Measurements from ENCODE around the gene IL17C.
"Not testable (repeated sequence)": the region's sequence is repeated elsewhere in the genome, so short reads cannot be mapped to it uniquely, and the experiment has no call there.

Gene IL17C

GRCh38 chr16:88658714-88659113 lies 20.3 kb downstream of the IL17C start:
- Histone ChIP-seq H3K36me3 (ENCODE audit: control insufficient read depth in 2 of 2, insufficient read depth in 2 of 2, low read length in 2 of 2) (peaks cover 17 to 18% of the 10 kb centered on the region in 2 donors), H3K9ac (ENCODE audit: low read depth in 1 of 2, low read length in 2 of 2) (no peak overlapping the region), H3K9me3 (ENCODE audit: control insufficient read depth in 2 of 2, low read length in 2 of 2) (no peaks in the 10 kb centered on the region), H3K27me3 (ENCODE audit: control insufficient read depth in 2 of 2, insufficient read depth in 2 of 2, low read length in 2 of 2) (no peaks in the 10 kb centered on the region), H3K4me3 (ENCODE audit: low read length in 2 of 2) (no peak overlapping the region), H3K4me1 (ENCODE audit: control insufficient read depth in 2 of 2, insufficient read depth in 2 of 2, low read length in 2 of 2) (peaks cover 4 to 8% of the 10 kb centered on the region in 2 donors), H3K27ac (ENCODE audit: low read depth in 2 of 2, low read length in 2 of 2) (no peak overlapping the region)

- H3K36me3 ChIP-seq (ENCODE audit: control insufficient read depth in 2 of 2, insufficient read depth in 2 of 2, low read length in 2 of 2): peaks cover 16 to 18% of the 10 kb centered on the region in 2 donors
Measured at GRCh38 chr16:88659160-88659559, 20.8 kb downstream of the IL17C start.

GRCh38 chr16:88661468-88661867 lies 23.1 kb downstream of the IL17C start:
- no peak overlapping the region for H3K27ac ChIP-seq (ENCODE audit: low read depth in 2 of 2, low read length in 2 of 2)
- H3K9me3 ChIP-seq (ENCODE audit: control insufficient read depth in 2 of 2, low read length in 2 of 2): no peaks in the 10 kb centered on the region
- no peak overlapping the region for H3K4me3 ChIP-seq (ENCODE audit: low read length in 2 of 2)
- peaks cover 4 to 8% of the 10 kb centered on the region in 2 donors for H3K4me1 ChIP-seq (ENCODE audit: control insufficient read depth in 2 of 2, insufficient read depth in 2 of 2, low read length in 2 of 2)
- H3K36me3 ChIP-seq (ENCODE audit: control insufficient read depth in 2 of 2, insufficient read depth in 2 of 2, low read length in 2 of 2): peaks cover 0 to 10% of the 10 kb centered on the region in 2 donors
- no peaks in the 10 kb centered on the region for H3K27me3 ChIP-seq (ENCODE audit: control insufficient read depth in 2 of 2, insufficient read depth in 2 of 2, low read length in 2 of 2)
- no peak overlapping the region for H3K9ac ChIP-seq (ENCODE audit: low read depth in 1 of 2, low read length in 2 of 2)

More at GRCh38 chr16:88659160-88659559, 20.8 kb downstream of the IL17C start:
- H3K4me1 ChIP-seq (ENCODE audit: control insufficient read depth in 2 of 2, insufficient read depth in 2 of 2, low read length in 2 of 2): peaks cover 4 to 8% of the 10 kb centered on the region in 2 donors
- H3K4me3 ChIP-seq (ENCODE audit: low read length in 2 of 2): no peak overlapping the region
- H3K27me3 ChIP-seq (ENCODE audit: control insufficient read depth in 2 of 2, insufficient read depth in 2 of 2, low read length in 2 of 2): no peaks in the 10 kb centered on the region
- H3K9ac ChIP-seq (ENCODE audit: low read depth in 1 of 2, low read length in 2 of 2): no peak overlapping the region
- H3K9me3 ChIP-seq (ENCODE audit: control insufficient read depth in 2 of 2, low read length in 2 of 2): no peaks in the 10 kb centered on the region
- no peak overlapping the region for H3K27ac ChIP-seq (ENCODE audit: low read depth in 2 of 2, low read length in 2 of 2)

- peaks cover 0 to 7% of the 10 kb centered on the region in 2 donors for H3K36me3 ChIP-seq (ENCODE audit: control insufficient read depth in 2 of 2, insufficient read depth in 2 of 2, low read length in 2 of 2)
- H3K27me3 ChIP-seq (ENCODE audit: control insufficient read depth in 2 of 2, insufficient read depth in 2 of 2, low read length in 2 of 2): no peaks in the 10 kb centered on the region
- peak overlapping the region; percentile 74 to 99 for H3K9ac ChIP-seq (ENCODE audit: low read depth in 1 of 2, low read length in 2 of 2)
- H3K4me3 ChIP-seq (ENCODE audit: low read length in 2 of 2): peak overlapping the region; percentile 82 to 99
- no peaks in the 10 kb centered on the region for H3K9me3 ChIP-seq (ENCODE audit: control insufficient read depth in 2 of 2, low read length in 2 of 2)
- peak overlapping the region; percentile 86 for H3K27ac ChIP-seq (ENCODE audit: low read depth in 2 of 2, low read length in 2 of 2)
- peaks cover 4 to 8% of the 10 kb centered on the region in 2 donors for H3K4me1 ChIP-seq (ENCODE audit: control insufficient read depth in 2 of 2, insufficient read depth in 2 of 2, low read length in 2 of 2)
Measured at GRCh38 chr16:88662222-88662842, 24.0 kb downstream of the IL17C start.

GRCh38 chr16:88662843-88663606 lies 24.7 kb downstream of the IL17C start, which contains the start of gene MVD:
MVD (minus strand) TSS chr16:88663091; CDS start chr16:88663080, 11 bp downstream.
- H3K4me3 ChIP-seq (ENCODE audit: low read length in 2 of 2): peak within 1 kb of the TSS; percentile 82 to 99
- no peaks in the 10 kb centered on the region for H3K9me3 ChIP-seq (ENCODE audit: control insufficient read depth in 2 of 2, low read length in 2 of 2)
- no peaks in the 10 kb centered on the region for H3K27me3 ChIP-seq (ENCODE audit: control insufficient read depth in 2 of 2, insufficient read depth in 2 of 2, low read length in 2 of 2)
- peaks cover 4 to 8% of the 10 kb centered on the region in 2 donors for H3K4me1 ChIP-seq (ENCODE audit: control insufficient read depth in 2 of 2, insufficient read depth in 2 of 2, low read length in 2 of 2)
- H3K27ac ChIP-seq (ENCODE audit: low read depth in 2 of 2, low read length in 2 of 2): peak within 1 kb of the TSS; percentile 86
- peaks cover 0 to 4% of the 10 kb centered on the region in 2 donors for H3K36me3 ChIP-seq (ENCODE audit: control insufficient read depth in 2 of 2, insufficient read depth in 2 of 2, low read length in 2 of 2)
- H3K9ac ChIP-seq (ENCODE audit: low read depth in 1 of 2, low read length in 2 of 2): peak within 1 kb of the TSS; percentile 88 to 99

GRCh38 chr16:88665148-88665547 lies 26.8 kb downstream of the IL17C start:
- no peaks in the 10 kb centered on the region for H3K27me3 ChIP-seq (ENCODE audit: control insufficient read depth in 2 of 2, insufficient read depth in 2 of 2, low read length in 2 of 2)
- no peak overlapping the region for H3K27ac ChIP-seq (ENCODE audit: low read depth in 2 of 2, low read length in 2 of 2)
- H3K4me1 ChIP-seq (ENCODE audit: control insufficient read depth in 2 of 2, insufficient read depth in 2 of 2, low read length in 2 of 2): peaks cover 4 to 8% of the 10 kb centered on the region in 2 donors
- H3K9ac ChIP-seq (ENCODE audit: low read depth in 1 of 2, low read length in 2 of 2): no peak overlapping the region
- H3K36me3 ChIP-seq (ENCODE audit: control insufficient read depth in 2 of 2, insufficient read depth in 2 of 2, low read length in 2 of 2): no peaks in the 10 kb centered on the region
- no peaks in the 10 kb centered on the region for H3K9me3 ChIP-seq (ENCODE audit: control insufficient read depth in 2 of 2, low read length in 2 of 2)
- H3K4me3 ChIP-seq (ENCODE audit: low read length in 2 of 2): no peak overlapping the region

- Histone ChIP-seq H3K4me3 (ENCODE audit: low read length in 2 of 2) (no peak overlapping the region), H3K36me3 (ENCODE audit: control insufficient read depth in 2 of 2, insufficient read depth in 2 of 2, low read length in 2 of 2) (no peaks in the 10 kb centered on the region), H3K27me3 (ENCODE audit: control insufficient read depth in 2 of 2, insufficient read depth in 2 of 2, low read length in 2 of 2) (no peaks in the 10 kb centered on the region), H3K9ac (ENCODE audit: low read depth in 1 of 2, low read length in 2 of 2) (no peak overlapping the region), H3K27ac (ENCODE audit: low read depth in 2 of 2, low read length in 2 of 2) (no peak overlapping the region), H3K4me1 (ENCODE audit: control insufficient read depth in 2 of 2, insufficient read depth in 2 of 2, low read length in 2 of 2) (peaks cover 4 to 8% of the 10 kb centered on the region in 2 donors), H3K9me3 (ENCODE audit: control insufficient read depth in 2 of 2, low read length in 2 of 2) (no peaks in the 10 kb centered on the region)
Measured at GRCh38 chr16:88665570-88665969, 27.2 kb downstream of the IL17C start.

GRCh38 chr16:88667461-88667860 lies 29.1 kb downstream of the IL17C start:
- H3K27me3 ChIP-seq (ENCODE audit: control insufficient read depth in 2 of 2, insufficient read depth in 2 of 2, low read length in 2 of 2): no peaks in the 10 kb centered on the region
- H3K36me3 ChIP-seq (ENCODE audit: control insufficient read depth in 2 of 2, insufficient read depth in 2 of 2, low read length in 2 of 2): no peaks in the 10 kb centered on the region
- no peak overlapping the region for H3K9ac ChIP-seq (ENCODE audit: low read depth in 1 of 2, low read length in 2 of 2)
- peaks cover 0 to 1% of the 10 kb centered on the region in 2 donors for H3K4me1 ChIP-seq (ENCODE audit: control insufficient read depth in 2 of 2, insufficient read depth in 2 of 2, low read length in 2 of 2)
- H3K4me3 ChIP-seq (ENCODE audit: low read length in 2 of 2): no peak overlapping the region
- H3K27ac ChIP-seq (ENCODE audit: low read depth in 2 of 2, low read length in 2 of 2): no peak overlapping the region
- H3K9me3 ChIP-seq (ENCODE audit: control insufficient read depth in 2 of 2, low read length in 2 of 2): no peaks in the 10 kb centered on the region

GRCh38 chr16:88669493-88669892 lies 31.1 kb downstream of the IL17C start:
- H3K27me3 ChIP-seq (ENCODE audit: control insufficient read depth in 2 of 2, insufficient read depth in 2 of 2, low read length in 2 of 2); H3K36me3 ChIP-seq (ENCODE audit: control insufficient read depth in 2 of 2, insufficient read depth in 2 of 2, low read length in 2 of 2); H3K9me3 ChIP-seq (ENCODE audit: control insufficient read depth in 2 of 2, low read length in 2 of 2); H3K9ac ChIP-seq (ENCODE audit: low read depth in 1 of 2, low read length in 2 of 2); H3K4me3 ChIP-seq (ENCODE audit: low read length in 2 of 2); H3K27ac ChIP-seq (ENCODE audit: low read depth in 2 of 2, low read length in 2 of 2); H3K4me1 ChIP-seq (ENCODE audit: control insufficient read depth in 2 of 2, insufficient read depth in 2 of 2, low read length in 2 of 2): not testable (repeated sequence)

GRCh38 chr16:88669980-88670379 lies 31.6 kb downstream of the IL17C start:
- H3K36me3 ChIP-seq (ENCODE audit: control insufficient read depth in 2 of 2, insufficient read depth in 2 of 2, low read length in 2 of 2): no peaks in the 10 kb centered on the region
- no peak overlapping the region for H3K27ac ChIP-seq (ENCODE audit: low read depth in 2 of 2, low read length in 2 of 2)
- H3K9me3 ChIP-seq (ENCODE audit: control insufficient read depth in 2 of 2, low read length in 2 of 2): no peaks in the 10 kb centered on the region
- H3K4me3 ChIP-seq (ENCODE audit: low read length in 2 of 2): no peak overlapping the region
- H3K27me3 ChIP-seq (ENCODE audit: control insufficient read depth in 2 of 2, insufficient read depth in 2 of 2, low read length in 2 of 2): no peaks in the 10 kb centered on the region
- H3K9ac ChIP-seq (ENCODE audit: low read depth in 1 of 2, low read length in 2 of 2): no peak overlapping the region
- H3K4me1 ChIP-seq (ENCODE audit: control insufficient read depth in 2 of 2, insufficient read depth in 2 of 2, low read length in 2 of 2): no peaks in the 10 kb centered on the region

Measured in mucosa of rectum (tissue), 2 donors.